ENCODE measurements around the gene SEC61A1. TPM values are rescaled to one million over a fixed set of nuclear protein-coding genes. Genes with fewer than 3 reads are reported as not detected.

SEC61A1 gene
- total RNA-seq, 2 donors from 2014 or later, result 152 to 174 TPM

DNA sequence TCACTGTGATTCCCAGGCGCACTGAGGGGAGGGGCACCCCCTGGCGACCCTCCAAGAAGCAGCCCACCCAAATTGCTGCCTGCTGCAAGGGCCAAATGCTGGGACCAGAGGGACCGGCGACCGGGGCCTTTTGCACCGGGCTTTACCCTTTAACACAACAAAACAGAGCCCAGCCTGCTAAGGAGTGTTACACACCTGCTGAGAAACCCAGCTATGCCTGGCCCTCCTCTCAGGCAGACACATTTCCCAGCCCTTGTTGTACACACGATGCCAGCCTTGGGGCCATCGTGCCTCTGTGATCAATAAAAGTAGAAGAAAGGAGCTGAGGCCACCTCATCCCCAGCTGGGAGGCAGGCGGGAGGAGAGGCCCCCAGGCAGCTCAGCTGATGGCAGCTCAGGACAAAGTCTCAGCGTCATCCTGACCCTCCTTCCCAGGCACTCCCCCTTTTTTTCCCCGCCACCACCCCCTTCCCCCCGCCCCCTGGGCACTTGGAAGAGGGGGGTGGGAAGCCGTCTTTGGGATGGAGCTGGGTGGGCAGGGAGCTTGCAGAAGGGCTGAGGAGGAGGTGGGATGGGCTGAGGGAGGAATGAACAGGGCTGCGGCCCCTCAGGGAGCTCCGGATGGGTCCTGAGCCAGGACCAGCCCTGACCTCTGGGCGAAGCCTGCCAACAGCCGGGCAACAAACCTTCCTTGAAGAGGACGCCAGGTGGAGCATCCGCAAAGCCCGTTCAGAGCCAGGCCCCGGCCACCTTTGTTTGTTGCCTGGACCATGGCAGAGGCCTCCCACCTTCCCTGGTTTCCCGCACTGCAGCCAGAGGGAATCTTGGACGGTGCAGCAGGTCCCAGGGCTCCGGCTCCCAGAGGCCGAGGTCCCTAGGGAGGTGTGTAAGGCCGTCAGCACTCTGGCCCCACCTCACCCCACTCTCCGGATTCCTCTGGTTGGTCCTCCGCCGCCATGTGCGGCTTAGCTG lies 45.9 kb upstream of the SEC61A1 start:
- Mint-ChIP-seq H3K4me3 (no peak overlapping the region), H3K36me3 (ENCODE audit: low read depth) (no peaks in the 10 kb centered on the region), H3K9me3 (no peaks in the 10 kb centered on the region), H3K27me3 (ENCODE audit: insufficient read depth) (no peaks in the 10 kb centered on the region), H3K4me1 (peaks cover 1% of the 10 kb centered on the region), H3K27ac (no peak overlapping the region)
- Histone ChIP-seq H3K9me3 (ENCODE audit: control insufficient read depth, low read length) (no peaks in the 10 kb centered on the region), H3K36me3 (ENCODE audit: control insufficient read depth, insufficient read depth, low read length) (no peaks in the 10 kb centered on the region), H3K4me3 (ENCODE audit: low read length) (no peak overlapping the region), H3K27me3 (ENCODE audit: control insufficient read depth, insufficient read depth, low read length, poor library complexity, severe bottlenecking) (no peaks in the 10 kb centered on the region), H3K4me1 (ENCODE audit: control insufficient read depth, insufficient read depth, low read length) (no peaks in the 10 kb centered on the region), H3K9ac (ENCODE audit: extremely low read depth, low read length, poor library complexity, severe bottlenecking) (no peak overlapping the region), H3K27ac (ENCODE audit: low read depth, low read length) (peak overlapping the region; percentile 44)
- peak; percentile 81 for DNase-seq
- TF ChIP-seq, protein P1, sequence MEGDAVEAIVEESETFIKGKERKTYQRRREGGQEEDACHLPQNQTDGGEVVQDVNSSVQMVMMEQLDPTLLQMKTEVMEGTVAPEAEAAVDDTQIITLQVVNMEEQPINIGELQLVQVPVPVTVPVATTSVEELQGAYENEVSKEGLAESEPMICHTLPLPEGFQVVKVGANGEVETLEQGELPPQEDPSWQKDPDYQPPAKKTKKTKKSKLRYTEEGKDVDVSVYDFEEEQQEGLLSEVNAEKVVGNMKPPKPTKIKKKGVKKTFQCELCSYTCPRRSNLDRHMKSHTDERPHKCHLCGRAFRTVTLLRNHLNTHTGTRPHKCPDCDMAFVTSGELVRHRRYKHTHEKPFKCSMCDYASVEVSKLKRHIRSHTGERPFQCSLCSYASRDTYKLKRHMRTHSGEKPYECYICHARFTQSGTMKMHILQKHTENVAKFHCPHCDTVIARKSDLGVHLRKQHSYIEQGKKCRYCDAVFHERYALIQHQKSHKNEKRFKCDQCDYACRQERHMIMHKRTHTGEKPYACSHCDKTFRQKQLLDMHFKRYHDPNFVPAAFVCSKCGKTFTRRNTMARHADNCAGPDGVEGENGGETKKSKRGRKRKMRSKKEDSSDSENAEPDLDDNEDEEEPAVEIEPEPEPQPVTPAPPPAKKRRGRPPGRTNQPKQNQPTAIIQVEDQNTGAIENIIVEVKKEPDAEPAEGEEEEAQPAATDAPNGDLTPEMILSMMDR (conservative IDR thresholded peaks at IDR 0.05), result no peak
- WGBS, 2 experiments (ENCODE audit: insufficient coverage in 1 of 2, insufficient read length in 1 of 2), result 63 to 82% methylated on average over 7 to 28 of the region's 30 CpGs

DNA sequence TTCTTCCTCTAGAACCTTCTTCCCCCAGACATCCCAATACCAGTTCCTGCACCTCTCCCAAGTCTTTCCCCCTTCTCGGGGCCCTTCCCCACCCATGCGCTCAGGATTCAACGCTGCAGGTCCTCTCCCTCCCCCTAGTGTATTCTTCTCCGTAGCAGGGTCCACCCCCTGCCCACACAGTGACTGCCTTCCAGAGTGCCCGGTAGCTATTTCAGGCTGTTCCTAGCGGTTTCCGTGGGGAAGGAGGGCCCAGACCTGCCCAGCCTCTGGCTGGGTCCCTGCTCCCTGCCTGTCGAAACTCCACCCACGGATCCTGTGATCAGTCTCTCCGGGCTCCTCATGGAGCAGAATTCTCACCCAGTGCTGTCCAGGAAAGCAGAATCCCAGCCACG lies 45.2 kb upstream of the SEC61A1 start:
- Histone ChIP-seq H3K27ac (ENCODE audit: low read depth, low read length) (no peak overlapping the region), H3K36me3 (ENCODE audit: control insufficient read depth, insufficient read depth, low read length) (no peaks in the 10 kb centered on the region), H3K9me3 (ENCODE audit: control insufficient read depth, low read length) (no peaks in the 10 kb centered on the region), H3K4me1 (ENCODE audit: control insufficient read depth, insufficient read depth, low read length) (no peaks in the 10 kb centered on the region), H3K9ac (ENCODE audit: extremely low read depth, low read length, poor library complexity, severe bottlenecking) (no peak overlapping the region), H3K4me3 (ENCODE audit: low read length) (no peak overlapping the region), H3K27me3 (ENCODE audit: control insufficient read depth, insufficient read depth, low read length, poor library complexity, severe bottlenecking) (no peaks in the 10 kb centered on the region)
- TF ChIP-seq, protein P1 (conservative IDR thresholded peaks at IDR 0.05), result no peak
- WGBS, 2 experiments (ENCODE audit: insufficient coverage in 1 of 2, insufficient read length in 1 of 2), result 73 to 81% methylated on average over 9 to 11 of the region's 11 CpGs
- Mint-ChIP-seq H3K27me3 (ENCODE audit: insufficient read depth) (no peaks in the 10 kb centered on the region), H3K36me3 (ENCODE audit: low read depth) (no peaks in the 10 kb centered on the region), H3K4me3 (no peak overlapping the region), H3K4me1 (peaks cover 4% of the 10 kb centered on the region), H3K27ac (no peak overlapping the region), H3K9me3 (no peaks in the 10 kb centered on the region)
- DNase-seq, result no peak

DNA sequence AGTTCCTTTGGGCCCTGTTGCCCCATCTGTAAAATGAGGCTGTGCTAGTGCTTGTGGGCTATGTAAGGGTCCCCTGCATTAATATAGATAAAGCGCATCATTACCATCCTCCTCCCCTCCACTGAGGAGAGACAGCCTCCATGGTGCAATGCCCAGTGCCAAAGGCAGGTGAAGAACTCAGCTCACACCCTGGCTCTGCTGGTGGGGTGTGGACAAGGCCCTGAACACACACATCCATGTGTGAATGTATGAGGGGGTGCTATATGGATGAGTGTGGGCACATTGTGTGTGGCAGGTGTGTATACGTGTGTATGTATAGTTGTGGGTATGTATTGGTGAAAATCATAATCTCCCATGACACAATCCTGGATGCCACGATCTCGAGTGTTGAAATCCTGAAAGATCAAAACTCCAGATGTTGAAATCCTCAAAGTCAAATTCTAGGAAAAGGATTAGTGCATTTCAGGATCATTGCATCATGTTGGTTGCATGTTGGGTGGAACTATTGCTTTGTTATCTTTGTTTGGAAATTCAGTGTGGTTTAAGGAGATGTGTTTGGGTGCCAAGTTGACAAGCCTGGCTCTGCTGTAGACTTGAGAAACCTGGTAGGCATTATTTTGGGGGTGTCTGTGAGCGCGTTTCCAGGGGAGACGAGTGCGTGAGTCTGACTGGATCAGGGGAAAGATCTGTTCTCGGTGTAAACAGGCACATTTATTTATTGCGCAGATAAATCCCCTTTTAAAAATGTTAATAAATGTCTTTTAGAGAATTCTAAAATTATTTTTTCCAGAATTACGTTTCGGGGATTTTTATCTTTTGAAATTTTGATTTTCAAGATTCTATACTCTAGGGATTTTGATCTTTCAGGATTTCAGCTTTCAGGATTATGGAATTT lies 42.0 kb upstream of the SEC61A1 start:
- no peak overlapping the region for H3K27ac ChIP-seq (ENCODE audit: low read depth, low read length)
- WGBS, 2 experiments (ENCODE audit: insufficient coverage in 1 of 2, insufficient read length in 1 of 2), result 88 to 91% methylated on average over 8 to 12 of the region's 12 CpGs
- H3K27me3 ChIP-seq (ENCODE audit: control insufficient read depth, insufficient read depth, low read length, poor library complexity, severe bottlenecking), result no peaks in the 10 kb centered on the region
- DNase-seq, result no peak
- Mint-ChIP-seq H3K4me3 (no peak overlapping the region), H3K4me1 (peaks cover 4% of the 10 kb centered on the region), H3K9me3 (no peaks in the 10 kb centered on the region), H3K27me3 (ENCODE audit: insufficient read depth) (no peaks in the 10 kb centered on the region), H3K27ac (peak overlapping the region; percentile 49), H3K36me3 (ENCODE audit: low read depth) (no peaks in the 10 kb centered on the region)
- no peak overlapping the region for H3K4me3 ChIP-seq (ENCODE audit: low read length)
- H3K9ac ChIP-seq (ENCODE audit: extremely low read depth, low read length, poor library complexity, severe bottlenecking), result no peak overlapping the region
- no peaks in the 10 kb centered on the region for H3K9me3 ChIP-seq (ENCODE audit: control insufficient read depth, low read length)
- no peaks in the 10 kb centered on the region for H3K4me1 ChIP-seq (ENCODE audit: control insufficient read depth, insufficient read depth, low read length)
- no peaks in the 10 kb centered on the region for H3K36me3 ChIP-seq (ENCODE audit: control insufficient read depth, insufficient read depth, low read length)
- TF ChIP-seq, protein P1 (conservative IDR thresholded peaks at IDR 0.05), result no peak
